Endothelial cell of umbilical vein (primary cell): Measurements from ENCODE around the gene DDB1. TPM values are rescaled to one million over a fixed set of nuclear protein-coding genes. Genes with fewer than 3 reads are reported as not detected.
A peak's percentile ranks its signal among the peaks of the same experiment; 100 is the strongest.

Experiments
- BruUV-seq: library from RNA; stranded (reverse); fragments of 400-500 nt; replicated peaks from 2 replicates; lab custom pipeline; 2021; lab: Mats Ljungman, UMichigan
- CTCF ChIA-PET: fragments of 300-600, 350-600 bp; sonication (Branson Sonifier 250); formaldehyde crosslinking; loops from one replicate; lab custom pipeline; 2021; ENCODE audit warnings: antibody characterized with exemption, inconsistent platforms; lab: Charles Lee
- POLR2A ChIA-PET: fragments of 300-600, 350-600 bp; sonication (Branson Sonifier 250); formaldehyde crosslinking; loops from one replicate; lab custom pipeline; 2021; ENCODE audit warnings: antibody characterized with exemption, inconsistent platforms; lab: Charles Lee
- DNase-seq: peaks from one replicate; pipeline ENCODE4 v3.0.0-alpha.2; 2011; ENCODE audit warnings: low read depth, low spot score
- FAIRE-seq: peaks from 2 replicates; lab custom pipeline; 2011; peaks lifted over from hg19 to GRCh38; lab: Jason Lieb, UNC
- H2AFZ ChIP-seq: 2 replicates; pipeline ENCODE4 v1.6.0; 2012; ENCODE audit warnings: low read depth, low read length, control low read depth, inconsistent platforms
- H3K27ac ChIP-seq: 2 replicates; pipeline ENCODE4 v1.5.1; 2011; ENCODE audit warnings: low read depth, mild to moderate bottlenecking, control low read depth, low read length, moderate library complexity; ENCODE audit not compliant: insufficient read depth
- H3K27me3 ChIP-seq, 2 experiments: 2 replicates each; pipeline versions ENCODE4 v1.6.0 to v1.6.1; 2011; ENCODE audit warnings: low read length in 2 of 2, mixed read lengths in 1 of 2; ENCODE audit not compliant: control insufficient read depth in 2 of 2, insufficient read depth in 2 of 2
- H3K36me3 ChIP-seq, 2 experiments: 2 replicates in 1 of 2; 3 replicates in 1 of 2; pipeline ENCODE4 v1.5.1; 2011; ENCODE audit warnings: low read length in 2 of 2, mild to moderate bottlenecking in 1 of 2, moderate library complexity in 1 of 2; ENCODE audit not compliant: control insufficient read depth in 2 of 2, insufficient read depth in 2 of 2; ENCODE audit errors: extremely low read depth in 1 of 2
- H3K4me1 ChIP-seq: 3 replicates; pipeline ENCODE4 v1.5.1; 2011; ENCODE audit warnings: mild to moderate bottlenecking, low read length; ENCODE audit not compliant: control insufficient read depth, insufficient read depth; ENCODE audit errors: extremely low read depth
- H3K4me2 ChIP-seq: 2 replicates; pipeline ENCODE4 v1.6.1; 2011; ENCODE audit warnings: low read length, control low read depth, mixed read lengths; ENCODE audit not compliant: insufficient read depth
- H3K4me3 ChIP-seq, 3 experiments: fragments of 200-600 bp in 1 of 3; sonication (generic), shearing (Covaris generic) in 1 of 3; replicated peaks in 1 of 3; 2 replicates each; pipeline ENCODE4 v1.5.1; 2011 to 2016; ENCODE audit warnings: control low read depth in 3 of 3, low read length in 3 of 3, mild to moderate bottlenecking in 2 of 3, inconsistent platforms in 1 of 3, low read depth in 1 of 3, moderate library complexity in 1 of 3; ENCODE audit not compliant: insufficient read depth in 1 of 3
- H3K79me2 ChIP-seq: 2 replicates; pipeline ENCODE4 v1.6.0; 2012; ENCODE audit warnings: low read length, inconsistent platforms; ENCODE audit not compliant: control insufficient read depth, insufficient read depth
- H3K9ac ChIP-seq: replicated peaks from 2 replicates; pipeline ENCODE3; 2011; ENCODE audit warnings: low read length, control low read depth; ENCODE audit not compliant: insufficient read depth; ENCODE audit errors: extremely low read depth
- H3K9me1 ChIP-seq: replicated peaks from 3 replicates; pipeline ENCODE4 v1.6.0; 2011; ENCODE audit warnings: mild to moderate bottlenecking, low read length; ENCODE audit not compliant: control insufficient read depth, insufficient read depth; ENCODE audit errors: extremely low read depth
- H3K9me3 ChIP-seq: replicated peaks from 2 replicates; pipeline ENCODE4 v1.5.1; 2012; ENCODE audit warnings: low read length, inconsistent platforms; ENCODE audit not compliant: control insufficient read depth, insufficient read depth
- H4K20me1 ChIP-seq: replicated peaks from 2 replicates; pipeline ENCODE3; 2011; ENCODE audit warnings: mild to moderate bottlenecking, low read length; ENCODE audit not compliant: control insufficient read depth, insufficient read depth; ENCODE audit errors: extremely low read depth
- CTCF ChIP-seq, 2 donors: IDR thresholded peaks; 1 replicate in 1 of 2; 2 replicates in 1 of 2; pipeline ENCODE4 v1.5.1; 2011; ENCODE audit warnings: low read length in 2 of 2, mild to moderate bottlenecking in 2 of 2, moderate library complexity in 2 of 2, control low read depth in 1 of 2, inconsistent platforms in 1 of 2, low read depth in 1 of 2; ENCODE audit not compliant: insufficient read depth in 1 of 2; ENCODE audit errors: extremely low read depth in 1 of 2
- EZH2 ChIP-seq: IDR thresholded peaks from 2 replicates; pipeline ENCODE4 v1.6.1; 2012; ENCODE audit warnings: borderline replicate concordance, low read depth, mild to moderate bottlenecking, moderate library complexity, low read length, inconsistent platforms; ENCODE audit not compliant: severe bottlenecking
- FOS ChIP-seq: IDR thresholded peaks from 2 replicates; pipeline ENCODE4 v1.6.1; 2011; ENCODE audit warnings: mild to moderate bottlenecking, low read length, moderate library complexity, borderline replicate concordance; ENCODE audit not compliant: insufficient read depth
- GATA2 ChIP-seq: IDR thresholded peaks from 2 replicates; pipeline ENCODE4 v1.7.0; 2011; ENCODE audit warnings: low read depth, mild to moderate bottlenecking, moderate library complexity, mixed read lengths, low read length; ENCODE audit not compliant: insufficient read length, insufficient read depth
- JUN ChIP-seq: IDR thresholded peaks from 2 replicates; pipeline ENCODE4 v1.6.1; 2011; ENCODE audit warnings: borderline replicate concordance, low read depth; ENCODE audit not compliant: insufficient read length, insufficient read depth
- MAX ChIP-seq: IDR thresholded peaks from 2 replicates; pipeline ENCODE4 v1.6.1; 2011; ENCODE audit not compliant: insufficient read depth, insufficient read length
- MYC ChIP-seq: IDR thresholded peaks from one replicate; pipeline ENCODE4 v1.6.1; 2011; ENCODE audit warnings: mild to moderate bottlenecking, low read depth, low read length
- POLR2A ChIP-seq: IDR thresholded peaks from 2 replicates; pipeline ENCODE4 v1.6.1; 2012; ENCODE audit warnings: low read depth, mild to moderate bottlenecking, control low read depth, low read length
- POLR2AphosphoS5 ChIP-seq: IDR thresholded peaks from 2 replicates; pipeline ENCODE4 v1.6.1; 2012; ENCODE audit warnings: low read depth, mild to moderate bottlenecking, control low read depth, low read length, moderate library complexity; ENCODE audit not compliant: insufficient read depth
- dilution Hi-C: fragments of 300-500 bp; cut with MboI; formaldehyde crosslinking; loops from one replicate; pipeline ENCODE4 v1.15.0; 2019; ENCODE audit warnings: low sequenced_read_pairs; ENCODE audit not compliant: extremely low pct_ligation_motif_present
- intact Hi-C: fragments of 100-400 bp; cut with micrococcal nuclease; formaldehyde crosslinking; loops from one replicate; pipeline ENCODE4 v1.10.0; 2022
- polyA plus RNA-seq, 4 experiments: library from polyadenylated mRNA; depleted of rRNA in 3 of 4; stranded (reverse) in 3 of 4; unstranded in 1 of 4; fragments of >200 nt; gene quantifications; 2 replicates each; pipeline versions ENCODE4 v1.2.1 to v1.2.3, GENCODE V29; 2011 to 2012; ENCODE audit warnings: missing spikeins in 1 of 4
- total RNA-seq: library from RNA; stranded (reverse); gene quantifications from 2 replicates; pipeline ENCODE4 v1.2.3, GENCODE V29; 2021

Gene DDB1
- total and polyA plus RNA-seq, 2 donors (not counting 3 experiments of a cell fraction or from before 2014, with no cell fraction given): 229 to 230 TPM

GRCh38 chr11:61297746-61298145 is 35.2 kb downstream of the DDB1 start:
- peak; percentile 96 for FAIRE-seq
- Histone ChIP-seq H3K27me3 (peaks cover 5 to 9% of the 10 kb centered on the region in 2 experiments), H2AFZ (no peak overlapping the region), H3K4me2 (peak overlapping the region; percentile 49), H3K4me1 (peaks cover 41% of the 10 kb centered on the region), H3K9me1 (no peaks in the 10 kb centered on the region), H3K4me3 (no peak overlapping the region), H3K79me2 (no peaks in the 10 kb centered on the region), H4K20me1 (no peaks in the 10 kb centered on the region), H3K27ac (peak overlapping the region; percentile 84), H3K9me3 (no peaks in the 10 kb centered on the region), H3K9ac (no peak overlapping the region), H3K36me3 (peaks cover 15 to 23% of the 10 kb centered on the region in 2 experiments)
- no peak for TF ChIP-seq MYC
- peak; percentile 9 for TF ChIP-seq GATA2
- no peak for TF ChIP-seq MAX
- peak; percentile 65 for TF ChIP-seq JUN
- TF ChIP-seq CTCF (IDR thresholded peaks at IDR 0.05; ENCODE audit: extremely low read depth in 1 of 2, insufficient read depth in 1 of 2, low read depth in 1 of 2, low read length in 2 of 2): no peak
- TF ChIP-seq FOS: peak; percentile 85
- TF ChIP-seq EZH2: no peak
- no peak for TF ChIP-seq POLR2A
- TF ChIP-seq POLR2AphosphoS5: peak; percentile 77
- dilution Hi-C loops (no loop called here), intact Hi-C loops (loop anchor here (1.0 kb wide), 1 partner anchor 88 kb away; no protein-coding TSS in a partner anchor)
- no TSS peak for BruUV-seq
- ChIA-PET POLR2A (no interaction called here), CTCF (interaction anchor here (1.3 to 1.5 kb wide), 2 partner anchors 43 to 88 kb away, joined by 4 to 5 read pairs; no protein-coding TSS in a partner anchor)
- peak; percentile 94 for DNase-seq
